HepG2 (cell line): Measurements from ENCODE around the gene PLEKHA5. TPM values are rescaled to one million over a fixed set of nuclear protein-coding genes. Genes with fewer than 3 reads are reported as not detected.

Source experiments
- ATAC-seq: fragments of 200-7000 bp; cut with Tn5 transposase; 3 replicates; pipeline ENCODE4 v1.9.1; 2020; ENCODE audit warnings: mild to moderate bottlenecking, moderate library complexity
- BruUV-seq: library from RNA; stranded (reverse); fragments of 400-500 nt; replicated peaks from 2 replicates; lab custom pipeline; 2021; lab: Mats Ljungman, UMichigan
- CTCF ChIA-PET: fragments of 300-600 bp; formaldehyde crosslinking; extraction: SDS; loops from one replicate; lab custom pipeline; 2021; ENCODE audit warnings: low total read pairs, inconsistent platforms, low intra/inter-chr PET ratio; lab: Yijun Ruan, JAX
- POLR2A ChIA-PET: fragments of 350-600 bp; sonication (Branson Sonifier 250); formaldehyde crosslinking; loops from one replicate; lab custom pipeline; 2020; ENCODE audit warnings: antibody characterized with exemption, inconsistent platforms; lab: Yijun Ruan, JAX
- DNase-seq: peaks from one replicate; pipeline ENCODE4 v3.0.0-alpha.2; 2015; ENCODE audit warnings: low spot score
- FAIRE-seq: peaks from 3 replicates; lab custom pipeline; 2011; peaks lifted over from hg19 to GRCh38; lab: Jason Lieb, UNC
- H2AFZ ChIP-seq: one replicate; pipeline ENCODE4 v1.6.1; 2011; ENCODE audit warnings: low read length, inconsistent platforms
- H3K27ac ChIP-seq: fragments of 300-600 bp; 3 replicates; pipeline ENCODE4 v1.8.0; 2011; ENCODE audit warnings: mixed run types, mild to moderate bottlenecking, mixed read lengths, low read length, inconsistent platforms; ENCODE audit not compliant: insufficient read depth; ENCODE audit errors: extremely low read length
- H3K27me3 ChIP-seq, 2 experiments: fragments of 200-600 bp in 1 of 2; 2 replicates in 1 of 2; 3 replicates in 1 of 2; pipeline versions ENCODE4 v1.6.0 to v1.8.0; 2011; ENCODE audit warnings: low read length in 2 of 2, mild to moderate bottlenecking in 2 of 2, moderate library complexity in 2 of 2, inconsistent platforms in 1 of 2; ENCODE audit not compliant: insufficient read depth in 2 of 2, control insufficient read depth in 1 of 2
- H3K36me3 ChIP-seq, 2 experiments: fragments of 200-600 bp in 1 of 2; replicated peaks in 1 of 2; 2 replicates in 1 of 2; 3 replicates in 1 of 2; pipeline versions ENCODE4 v1.5.1 to v1.8.0; 2011; ENCODE audit warnings: low read length in 2 of 2, inconsistent platforms in 1 of 2; ENCODE audit not compliant: insufficient read depth in 2 of 2, control insufficient read depth in 1 of 2
- H3K4me1 ChIP-seq: 2 replicates; pipeline ENCODE4 v1.5.1; 2012; ENCODE audit warnings: low read length, inconsistent platforms; ENCODE audit not compliant: insufficient read depth
- H3K4me2 ChIP-seq: 2 replicates; pipeline ENCODE4 v1.6.0; 2011; ENCODE audit warnings: low read depth, low read length, inconsistent platforms
- H3K4me3 ChIP-seq, 3 experiments: fragments of 200-600 bp in 1 of 3; sonication (generic), shearing (Covaris generic) in 1 of 3; replicated peaks in 1 of 3; 2 replicates each; pipeline ENCODE4 v1.5.1; 2011 to 2016; ENCODE audit warnings: low read length in 3 of 3, inconsistent platforms in 2 of 3, low read depth in 2 of 3, mild to moderate bottlenecking in 2 of 3, control low read depth in 1 of 3, mixed read lengths in 1 of 3; ENCODE audit not compliant: insufficient read depth in 1 of 3
- H3K79me2 ChIP-seq: one replicate; pipeline ENCODE4 v1.6.1; 2011; ENCODE audit warnings: low read length, inconsistent platforms; ENCODE audit not compliant: insufficient read depth
- H3K9ac ChIP-seq: 2 replicates; pipeline ENCODE4 v1.6.0; 2011; ENCODE audit warnings: mild to moderate bottlenecking, low read depth, low read length, inconsistent platforms; ENCODE audit not compliant: insufficient read depth
- H3K9me3 ChIP-seq: 2 replicates; pipeline ENCODE4 v1.5.1; 2012; ENCODE audit warnings: mild to moderate bottlenecking, low read length
- H4K20me1 ChIP-seq: 2 replicates; pipeline ENCODE4 v1.6.0; 2011; ENCODE audit warnings: inconsistent platforms, mild to moderate bottlenecking, low read length, moderate library complexity; ENCODE audit not compliant: insufficient read depth
- GMEB2 ChIP-seq: IDR thresholded peaks from 2 replicates; pipeline ENCODE4 v1.6.1; 2016; ENCODE audit warnings: missing biosample characterization, missing genetic modification reagents, low read depth
- SMC3 ChIP-seq: IDR thresholded peaks from 2 replicates; pipeline ENCODE4 v1.6.1; 2011; ENCODE audit warnings: low read length, improper control_type of control experiment
- SNAPC4 ChIP-seq: sonication (generic); formaldehyde crosslinking; IDR thresholded peaks from 2 replicates; pipeline ENCODE4 v1.4.0; 2020; ENCODE audit warnings: mild to moderate bottlenecking, missing genetic modification reagents
- STAG1 ChIP-seq: sonication (generic); formaldehyde crosslinking; IDR thresholded peaks from 2 replicates; pipeline ENCODE4 v1.4.0; 2020; ENCODE audit warnings: missing genetic modification reagents
- WGBS: methylation state at CpG from one replicate; pipeline ENCODE4 v1.1.6; 2017; ENCODE audit warnings: low lambda C conversion rate; 5-methylcytosine and 5-hydroxymethylcytosine counted together
- in situ Hi-C: cut with HindIII; loops from 2 replicates; pipeline ENCODE4 v1.10.0; 2017; ENCODE audit warnings: low pct_unique_long_range_greater_than_20kb; ENCODE audit not compliant: extremely low pct_ligation_motif_present
- intact Hi-C: fragments of 100-400 bp; cut with micrococcal nuclease; formaldehyde crosslinking; loops from one replicate; pipeline ENCODE4 v1.10.0; 2022; ENCODE audit not compliant: unreplicated experiment
- polyA plus RNA-seq, 8 experiments: library from polyadenylated mRNA; depleted of rRNA in 3 of 8; stranded (reverse) in 7 of 8; unstranded in 1 of 8; fragments of >200 nt; fragmentation: Illumina TruSeq in 4 of 8; extraction: Trizol in 4 of 8; gene quantifications; 2 replicates each; pipeline versions ENCODE4 v1.2.1 to v1.2.3, GENCODE V29; 2011 to 2016; ENCODE audit warnings: low read depth in 4 of 8, missing spikeins in 1 of 8, mixed read lengths in 1 of 8; ENCODE audit not compliant: insufficient read depth in 1 of 8
- total RNA-seq, 5 experiments: library from RNA; depleted of rRNA; stranded (reverse); fragments of >200 nt; fragmentation: Illumina TruSeq; extraction: Trizol; gene quantifications; 2 replicates each; pipeline ENCODE4 v1.2.3, GENCODE V29; 2016; ENCODE audit warnings: low read depth in 1 of 5
- TF ChIP-seq, protein P1 (sequence below): sonication (generic); formaldehyde crosslinking; IDR thresholded peaks from 2 replicates; pipeline ENCODE4 v1.4.0; 2020; ENCODE audit warnings: missing genetic modification reagents; ENCODE audit errors: not compliant biosample characterization
- TF ChIP-seq, protein P2 (sequence below): sonication (generic); formaldehyde crosslinking; IDR thresholded peaks from 2 replicates; pipeline ENCODE4 v1.5.0; 2020; ENCODE audit warnings: mild to moderate bottlenecking, missing genetic modification reagents, moderate library complexity

PLEKHA5 gene
- total and polyA plus RNA-seq, 2 of the 13 experiments (the other 11 are each of a cell fraction or from before 2014, with no cell fraction given) = 4.2 to 15.4 TPM

DNA sequence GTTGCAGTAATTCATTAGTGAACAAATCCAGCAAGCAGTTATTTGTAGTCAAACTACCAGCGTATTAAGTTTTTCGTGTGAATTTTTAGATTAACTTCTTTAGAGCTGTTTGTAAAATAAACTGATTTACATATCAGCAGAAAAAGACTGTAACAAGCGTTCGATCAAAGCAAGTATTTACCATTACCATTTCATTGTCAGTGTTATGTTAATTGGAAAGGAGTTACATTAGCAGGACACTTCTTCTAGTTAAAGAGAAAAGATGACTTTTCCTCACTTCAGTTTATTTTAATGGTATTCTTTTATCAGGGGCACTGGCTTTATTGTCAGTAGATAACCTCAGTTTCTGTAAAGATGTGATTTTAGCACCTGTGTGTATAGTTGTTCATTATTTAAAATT lies 158.6 kb downstream of the PLEKHA5 start (continued):
- no peak for TF ChIP-seq SNAPC4
- TF ChIP-seq, protein P1, sequence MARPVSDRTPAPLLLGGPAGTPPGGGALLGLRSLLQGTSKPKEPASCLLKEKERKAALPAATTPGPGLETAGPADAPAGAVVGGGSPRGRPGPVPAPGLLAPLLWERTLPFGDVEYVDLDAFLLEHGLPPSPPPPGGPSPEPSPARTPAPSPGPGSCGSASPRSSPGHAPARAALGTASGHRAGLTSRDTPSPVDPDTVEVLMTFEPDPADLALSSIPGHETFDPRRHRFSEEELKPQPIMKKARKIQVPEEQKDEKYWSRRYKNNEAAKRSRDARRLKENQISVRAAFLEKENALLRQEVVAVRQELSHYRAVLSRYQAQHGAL (CRISPR knock-in tag) = no peak

DNA sequence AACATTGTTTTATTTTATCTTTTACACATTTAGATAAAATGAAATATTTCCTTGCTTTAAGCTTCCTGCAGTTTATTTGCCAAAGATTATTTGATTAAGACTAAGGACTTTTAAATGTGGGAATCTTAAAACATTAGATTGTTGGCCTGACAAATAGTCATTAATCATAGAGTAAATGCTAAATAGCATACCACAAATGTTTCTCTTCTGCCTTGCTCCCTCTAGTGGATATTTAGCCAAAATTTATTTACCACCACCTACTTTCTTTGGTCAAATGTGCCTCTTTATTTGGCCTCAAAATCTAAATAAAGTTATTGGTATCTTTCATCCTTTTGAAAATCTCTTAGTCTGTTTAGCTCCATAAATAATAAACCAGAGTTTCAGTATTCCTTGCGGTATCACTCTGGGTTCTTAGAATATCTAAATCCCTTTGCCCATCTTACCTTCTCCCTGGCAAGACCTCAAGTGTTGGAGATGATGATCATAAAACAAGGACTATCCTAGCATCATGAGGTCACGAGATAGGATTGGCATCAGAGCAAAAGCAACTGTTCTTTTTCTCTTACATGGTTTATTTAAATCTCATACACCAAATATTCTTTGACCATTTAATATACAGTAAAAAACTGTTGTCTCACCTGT lies 159.2 kb downstream of the PLEKHA5 start:
- ChIA-PET POLR2A (no interaction called here), CTCF (interaction anchor here (1.0 to 1.6 kb wide), 2 partner anchors 427 to 859 kb away, joined by 3 to 5 read pairs; no protein-coding TSS in a partner anchor)
- Histone ChIP-seq H4K20me1 (no peaks in the 10 kb centered on the region), H3K27me3 (no peaks in the 10 kb centered on the region), H3K27ac (no peak overlapping the region), H3K4me1 (peaks cover 7% of the 10 kb centered on the region), H3K9ac (no peak overlapping the region), H3K9me3 (no peaks in the 10 kb centered on the region), H3K36me3 (peaks cover 0 to 1% of the 10 kb centered on the region in 2 experiments; a peak in 2 of 5 replicates), H3K79me2 (no peaks in the 10 kb centered on the region), H3K4me3 (no peak overlapping the region), H2AFZ (no peak overlapping the region), H3K4me2 (no peak overlapping the region)
- DNase-seq (peak; percentile 32), ATAC-seq (peak; percentile 61; the same call in 2 of the 3 replicates), FAIRE-seq (no peak)
- 62% methylated on average over 2 of the region's 2 CpGs for WGBS
- BruUV-seq = no TSS peak
- intact Hi-C loops (loop anchor here (1.0 to 5.0 kb wide), 3 partner anchors 101 to 858 kb away; no protein-coding TSS in a partner anchor), in situ Hi-C loops (loop anchor here (25.0 kb wide), 1 partner anchor 851 kb away; no protein-coding TSS in a partner anchor)
- TF ChIP-seq GMEB2 (CRISPR knock-in tag) (no peak), STAG1 (CRISPR knock-in tag) (peak; percentile 59), SMC3 (peak; percentile 26; the same call in 1 of the 2 replicates)
- TF ChIP-seq, protein P2, sequence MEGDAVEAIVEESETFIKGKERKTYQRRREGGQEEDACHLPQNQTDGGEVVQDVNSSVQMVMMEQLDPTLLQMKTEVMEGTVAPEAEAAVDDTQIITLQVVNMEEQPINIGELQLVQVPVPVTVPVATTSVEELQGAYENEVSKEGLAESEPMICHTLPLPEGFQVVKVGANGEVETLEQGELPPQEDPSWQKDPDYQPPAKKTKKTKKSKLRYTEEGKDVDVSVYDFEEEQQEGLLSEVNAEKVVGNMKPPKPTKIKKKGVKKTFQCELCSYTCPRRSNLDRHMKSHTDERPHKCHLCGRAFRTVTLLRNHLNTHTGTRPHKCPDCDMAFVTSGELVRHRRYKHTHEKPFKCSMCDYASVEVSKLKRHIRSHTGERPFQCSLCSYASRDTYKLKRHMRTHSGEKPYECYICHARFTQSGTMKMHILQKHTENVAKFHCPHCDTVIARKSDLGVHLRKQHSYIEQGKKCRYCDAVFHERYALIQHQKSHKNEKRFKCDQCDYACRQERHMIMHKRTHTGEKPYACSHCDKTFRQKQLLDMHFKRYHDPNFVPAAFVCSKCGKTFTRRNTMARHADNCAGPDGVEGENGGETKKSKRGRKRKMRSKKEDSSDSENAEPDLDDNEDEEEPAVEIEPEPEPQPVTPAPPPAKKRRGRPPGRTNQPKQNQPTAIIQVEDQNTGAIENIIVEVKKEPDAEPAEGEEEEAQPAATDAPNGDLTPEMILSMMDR (CRISPR knock-in tag) = peak; percentile 54
